ENCODE measurements around the gene DOCK11.

GRCh38 chrX:118675326-118675965, 179.8 kb downstream of the DOCK11 start:
- TF ChIP-seq, protein P1, sequence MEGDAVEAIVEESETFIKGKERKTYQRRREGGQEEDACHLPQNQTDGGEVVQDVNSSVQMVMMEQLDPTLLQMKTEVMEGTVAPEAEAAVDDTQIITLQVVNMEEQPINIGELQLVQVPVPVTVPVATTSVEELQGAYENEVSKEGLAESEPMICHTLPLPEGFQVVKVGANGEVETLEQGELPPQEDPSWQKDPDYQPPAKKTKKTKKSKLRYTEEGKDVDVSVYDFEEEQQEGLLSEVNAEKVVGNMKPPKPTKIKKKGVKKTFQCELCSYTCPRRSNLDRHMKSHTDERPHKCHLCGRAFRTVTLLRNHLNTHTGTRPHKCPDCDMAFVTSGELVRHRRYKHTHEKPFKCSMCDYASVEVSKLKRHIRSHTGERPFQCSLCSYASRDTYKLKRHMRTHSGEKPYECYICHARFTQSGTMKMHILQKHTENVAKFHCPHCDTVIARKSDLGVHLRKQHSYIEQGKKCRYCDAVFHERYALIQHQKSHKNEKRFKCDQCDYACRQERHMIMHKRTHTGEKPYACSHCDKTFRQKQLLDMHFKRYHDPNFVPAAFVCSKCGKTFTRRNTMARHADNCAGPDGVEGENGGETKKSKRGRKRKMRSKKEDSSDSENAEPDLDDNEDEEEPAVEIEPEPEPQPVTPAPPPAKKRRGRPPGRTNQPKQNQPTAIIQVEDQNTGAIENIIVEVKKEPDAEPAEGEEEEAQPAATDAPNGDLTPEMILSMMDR (IDR thresholded peaks at IDR 0.05) = no peak
- TF ChIP-seq POLR2A (IDR thresholded peaks at IDR 0.05) = no peak
